Urinary bladder (tissue), 4 donors: ENCODE data around the gene EPS8L2. TPM values are rescaled to one million over a fixed set of nuclear protein-coding genes. Genes with fewer than 3 reads are reported as not detected.
"Not testable (repeated sequence)": the region's sequence is repeated elsewhere in the genome, so short reads cannot be mapped to it uniquely, and the experiment has no call there.

ENCODE experiments used
- DNase-seq: peaks from one replicate; pipeline ENCODE4 v3.0.0-alpha.2; 2015; ENCODE audit errors: extremely low spot score
- H3K27ac ChIP-seq: one replicate; pipeline ENCODE4 v1.5.1; 2013; ENCODE audit warnings: low read depth, mild to moderate bottlenecking, moderate library complexity
- H3K36me3 ChIP-seq: one replicate; pipeline ENCODE4 v1.6.1; 2013; ENCODE audit warnings: mild to moderate bottlenecking, moderate library complexity; ENCODE audit not compliant: insufficient read depth
- H3K4me1 ChIP-seq: one replicate; pipeline ENCODE4 v1.6.1; 2013; ENCODE audit warnings: mild to moderate bottlenecking, moderate library complexity; ENCODE audit not compliant: insufficient read depth
- H3K4me3 ChIP-seq: one replicate; pipeline ENCODE4 v1.5.1; 2013; ENCODE audit warnings: low read depth, low read length
- WGBS: extraction: QIAGEN DNeasy Blood & Tissue Kit; methylation state at CpG from one replicate; pipeline ENCODE4 v1.1.7; 2013; 5-methylcytosine and 5-hydroxymethylcytosine counted together
- polyA plus RNA-seq: library from polyadenylated mRNA; stranded (reverse); fragments of 200-250 nt; gene quantifications from one replicate; pipeline ENCODE4 v1.2.3, GENCODE V29; 2013
- total RNA-seq: library from RNA; depleted of rRNA; stranded (reverse); fragments of >200 nt; gene quantifications from one replicate; pipeline ENCODE4 v1.2.3, GENCODE V29; 2014
- donor health status: healthy with polysubstance abuse.
- donor health status: healthy.

EPS8L2 gene
- total and polyA plus RNA-seq, 2 donors: 12.4 to 23.2 TPM

- DNase-seq: no peak
- Histone ChIP-seq H3K4me3 (no peak overlapping the region), H3K36me3 (no peaks in the 10 kb centered on the region), H3K27ac (no peak overlapping the region), H3K4me1 (no peaks in the 10 kb centered on the region)
- 59% methylated on average over 17 of the region's 17 CpGs for WGBS
Observed at GRCh38 chr11:729492-730074, 23.6 kb downstream of the EPS8L2 start.

- H3K4me3 ChIP-seq: no peak overlapping the region
- DNase-seq: no peak
- no peaks in the 10 kb centered on the region for H3K36me3 ChIP-seq
- H3K4me1 ChIP-seq: no peaks in the 10 kb centered on the region
- no peak overlapping the region for H3K27ac ChIP-seq
- 78% methylated on average over 20 of the region's 20 CpGs for WGBS
Observed at GRCh38 chr11:733072-733471, 27.0 kb downstream of the EPS8L2 start.

- not testable (repeated sequence) for H3K4me3 ChIP-seq, H3K4me1 ChIP-seq, DNase-seq, H3K36me3 ChIP-seq, H3K27ac ChIP-seq
- 95% methylated on average over 26 of the region's 26 CpGs for WGBS
Observed at GRCh38 chr11:734541-734940, 28.5 kb downstream of the EPS8L2 start.

GRCh38 chr11:737366-737765 lies 31.3 kb downstream of the EPS8L2 start:
- Histone ChIP-seq H3K36me3 (no peaks in the 10 kb centered on the region), H3K27ac (no peak overlapping the region), H3K4me3 (no peak overlapping the region), H3K4me1 (no peaks in the 10 kb centered on the region)
- 40% methylated on average over 11 of the region's 11 CpGs for WGBS
- DNase-seq: no peak

- not testable (repeated sequence) for H3K27ac ChIP-seq, H3K4me1 ChIP-seq, H3K36me3 ChIP-seq, H3K4me3 ChIP-seq, DNase-seq
- WGBS: 53% methylated on average over 10 of the region's 10 CpGs
Observed at GRCh38 chr11:737899-738298, 31.9 kb downstream of the EPS8L2 start.

GRCh38 chr11:742156-742546 lies 36.1 kb downstream of the EPS8L2 start:
- 90% methylated on average over 3 of the region's 3 CpGs for WGBS
- DNase-seq: no peak
- no peak overlapping the region for H3K4me3 ChIP-seq
- H3K4me1 ChIP-seq: no peaks in the 10 kb centered on the region
- no peaks in the 10 kb centered on the region for H3K36me3 ChIP-seq
- H3K27ac ChIP-seq: no peak overlapping the region

- no peaks in the 10 kb centered on the region for H3K36me3 ChIP-seq
- WGBS: 97% methylated on average over 4 of the region's 4 CpGs
- H3K4me3 ChIP-seq: no peak overlapping the region
- H3K27ac ChIP-seq: no peak overlapping the region
- no peak for DNase-seq
- H3K4me1 ChIP-seq: no peaks in the 10 kb centered on the region
Observed at GRCh38 chr11:742571-743201, 36.7 kb downstream of the EPS8L2 start.

- no peak overlapping the region for H3K4me3 ChIP-seq
- no peaks in the 10 kb centered on the region for H3K36me3 ChIP-seq
- H3K27ac ChIP-seq: no peak overlapping the region
- no peak for DNase-seq
- 30% methylated on average over 1 of the region's 1 CpG for WGBS
- H3K4me1 ChIP-seq: no peaks in the 10 kb centered on the region
Observed at GRCh38 chr11:745428-745827, 39.4 kb downstream of the EPS8L2 start.

- WGBS: 26% methylated on average over 46 of the region's 46 CpGs
- Histone ChIP-seq H3K4me1 (no peaks in the 10 kb centered on the region), H3K4me3 (peak overlapping the region; percentile 88), H3K36me3 (no peaks in the 10 kb centered on the region), H3K27ac (peak overlapping the region; percentile 28)
- DNase-seq: no peak
Observed at GRCh38 chr11:746289-747157, 40.5 kb downstream of the EPS8L2 start.

- DNase-seq: no peak
- peak within 1 kb of the TSS; percentile 63 for H3K27ac ChIP-seq
- peak within 1 kb of the TSS; percentile 88 for H3K4me3 ChIP-seq
- no peaks in the 10 kb centered on the region for H3K36me3 ChIP-seq
- under 1% methylated on average over 112 of the region's 112 CpGs for WGBS
- H3K4me1 ChIP-seq: no peaks in the 10 kb centered on the region
Observed at GRCh38 chr11:747158-748006, 41.4 kb downstream of the EPS8L2 start, which contains the start of gene TALDO1. Gene TALDO1, plus strand, starts transcription at chr11:747464. Its CDS starts 18 bp downstream, at chr11:747482.

GRCh38 chr11:748007-748359 lies 42.0 kb downstream of the EPS8L2 start:
- 9% methylated on average over 18 of the region's 18 CpGs for WGBS
- Histone ChIP-seq H3K36me3 (no peaks in the 10 kb centered on the region), H3K4me1 (no peaks in the 10 kb centered on the region), H3K27ac (no peak overlapping the region), H3K4me3 (peak overlapping the region; percentile 88)
- no peak for DNase-seq

GRCh38 chr11:749731-750130 lies 43.7 kb downstream of the EPS8L2 start:
- DNase-seq: no peak
- H3K4me1 ChIP-seq: no peaks in the 10 kb centered on the region
- H3K27ac ChIP-seq: no peak overlapping the region
- H3K36me3 ChIP-seq: no peaks in the 10 kb centered on the region
- H3K4me3 ChIP-seq: no peak overlapping the region
- 75% methylated on average over 2 of the region's 2 CpGs for WGBS

- Histone ChIP-seq H3K4me1 (no peaks in the 10 kb centered on the region), H3K36me3 (peaks cover 4% of the 10 kb centered on the region), H3K4me3 (no peak overlapping the region), H3K27ac (no peak overlapping the region)
- no peak for DNase-seq
Observed at GRCh38 chr11:760236-760635, 54.2 kb downstream of the EPS8L2 start.
